ENCODE results near the gene MKNK1. TPM values are rescaled to one million over a fixed set of nuclear protein-coding genes. Genes with fewer than 3 reads are reported as not detected.

The MKNK1 gene
- total RNA-seq, 1 donor from 2014 or later, result 25.1 TPM

- no peak for DNase-seq (ENCODE audit: low spot score)
- H3K9me3 Mint-ChIP-seq (ENCODE audit: low read depth), result peaks cover 5% of the 10 kb centered on the region
- peaks cover 45% of the 10 kb centered on the region for H3K27me3 Mint-ChIP-seq (ENCODE audit: low read depth)
- no peak overlapping the region for H3K4me3 Mint-ChIP-seq (ENCODE audit: unreplicated experiment)
- H3K27ac Mint-ChIP-seq (ENCODE audit: unreplicated experiment), result no peak overlapping the region
- peaks cover 4% of the 10 kb centered on the region for H3K36me3 Mint-ChIP-seq (ENCODE audit: low read depth)
- peaks cover 3% of the 10 kb centered on the region for H3K4me1 Mint-ChIP-seq (ENCODE audit: low read depth)
- no peak for TF ChIP-seq CTCF (IDR thresholded peaks at IDR 0.05)
Measured at GRCh38 chr1:46537651-46538050, 66.4 kb downstream of the MKNK1 start.

- H3K36me3 Mint-ChIP-seq (ENCODE audit: low read depth), result peaks cover 4% of the 10 kb centered on the region
- peaks cover 44% of the 10 kb centered on the region for H3K27me3 Mint-ChIP-seq (ENCODE audit: low read depth)
- no peak overlapping the region for H3K27ac Mint-ChIP-seq (ENCODE audit: unreplicated experiment)
- no peak for TF ChIP-seq CTCF (IDR thresholded peaks at IDR 0.05)
- H3K4me3 Mint-ChIP-seq (ENCODE audit: unreplicated experiment), result no peak overlapping the region
- H3K9me3 Mint-ChIP-seq (ENCODE audit: low read depth), result peaks cover 5% of the 10 kb centered on the region
- DNase-seq (ENCODE audit: low spot score), result no peak
- peaks cover 3% of the 10 kb centered on the region for H3K4me1 Mint-ChIP-seq (ENCODE audit: low read depth)
Measured at GRCh38 chr1:46536527-46536926, 67.5 kb downstream of the MKNK1 start.

GRCh38 chr1:46535063-46535462, 69.0 kb downstream of the MKNK1 start:
- H3K27ac Mint-ChIP-seq (ENCODE audit: unreplicated experiment), result no peak overlapping the region
- H3K36me3 Mint-ChIP-seq (ENCODE audit: low read depth), result peaks cover 2% of the 10 kb centered on the region
- H3K4me1 Mint-ChIP-seq (ENCODE audit: low read depth), result peaks cover 3% of the 10 kb centered on the region
- H3K27me3 Mint-ChIP-seq (ENCODE audit: low read depth), result peaks cover 40% of the 10 kb centered on the region
- peaks cover 5% of the 10 kb centered on the region for H3K9me3 Mint-ChIP-seq (ENCODE audit: low read depth)
- peak; percentile 58 for TF ChIP-seq CTCF (IDR thresholded peaks at IDR 0.05)
- no peak for DNase-seq (ENCODE audit: low spot score)
- H3K4me3 Mint-ChIP-seq (ENCODE audit: unreplicated experiment), result no peak overlapping the region

GRCh38 chr1:46533179-46533864, 70.7 kb downstream of the MKNK1 start:
- Mint-ChIP-seq H3K4me1 (ENCODE audit: low read depth) (peaks cover 3% of the 10 kb centered on the region), H3K4me3 (ENCODE audit: unreplicated experiment) (peak overlapping the region; percentile 57), H3K36me3 (ENCODE audit: low read depth) (peaks cover 1% of the 10 kb centered on the region), H3K9me3 (ENCODE audit: low read depth) (peaks cover 5% of the 10 kb centered on the region), H3K27ac (ENCODE audit: unreplicated experiment) (no peak overlapping the region), H3K27me3 (ENCODE audit: low read depth) (peaks cover 45% of the 10 kb centered on the region)
- DNase-seq (ENCODE audit: low spot score), result no peak
- no peak for TF ChIP-seq CTCF (IDR thresholded peaks at IDR 0.05)

GRCh38 chr1:46532498-46533178, 71.4 kb downstream of the MKNK1 start:
- Mint-ChIP-seq H3K9me3 (ENCODE audit: low read depth) (peaks cover 5% of the 10 kb centered on the region), H3K4me3 (ENCODE audit: unreplicated experiment) (no peak overlapping the region), H3K27ac (ENCODE audit: unreplicated experiment) (no peak overlapping the region), H3K4me1 (ENCODE audit: low read depth) (peaks cover 3% of the 10 kb centered on the region), H3K36me3 (ENCODE audit: low read depth) (no peaks in the 10 kb centered on the region), H3K27me3 (ENCODE audit: low read depth) (peaks cover 46% of the 10 kb centered on the region)
- peak; percentile 80 for TF ChIP-seq CTCF (IDR thresholded peaks at IDR 0.05)
- no peak for DNase-seq (ENCODE audit: low spot score)
